GM18511 (cell line): ENCODE results near the gene MYRIP.
"Not testable (repeated sequence)": the region's sequence is repeated elsewhere in the genome, so short reads cannot be mapped to it uniquely, and the experiment has no call there.

Experiments used
- ATAC-seq: cut with Tn5 transposase; IDR thresholded peaks from one replicate; pipeline ENCODE4 v1.9.1; 2021; ENCODE audit warnings: mild to moderate bottlenecking, moderate library complexity; ENCODE audit not compliant: unreplicated experiment

Gene MYRIP

DNA sequence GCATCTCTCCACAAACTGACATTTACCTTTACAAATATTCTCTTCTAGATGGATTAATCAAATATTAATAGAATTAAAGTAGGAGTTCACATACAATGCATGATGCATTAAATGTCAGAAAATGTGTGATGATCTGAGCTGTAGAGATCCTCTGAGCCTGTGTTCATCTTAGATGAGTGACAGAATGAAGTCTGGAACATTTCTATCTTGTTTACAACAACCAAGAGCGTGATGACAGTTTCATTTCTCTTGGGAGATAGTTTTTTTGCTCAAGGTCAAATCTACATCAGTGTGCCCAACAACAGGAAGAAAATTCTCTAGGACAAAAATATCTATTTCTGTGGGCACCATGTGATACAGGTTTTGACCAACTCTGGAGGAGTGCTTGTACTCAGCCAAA is 211.9 kb downstream of the MYRIP start:
- ATAC-seq, result no peak

DNA sequence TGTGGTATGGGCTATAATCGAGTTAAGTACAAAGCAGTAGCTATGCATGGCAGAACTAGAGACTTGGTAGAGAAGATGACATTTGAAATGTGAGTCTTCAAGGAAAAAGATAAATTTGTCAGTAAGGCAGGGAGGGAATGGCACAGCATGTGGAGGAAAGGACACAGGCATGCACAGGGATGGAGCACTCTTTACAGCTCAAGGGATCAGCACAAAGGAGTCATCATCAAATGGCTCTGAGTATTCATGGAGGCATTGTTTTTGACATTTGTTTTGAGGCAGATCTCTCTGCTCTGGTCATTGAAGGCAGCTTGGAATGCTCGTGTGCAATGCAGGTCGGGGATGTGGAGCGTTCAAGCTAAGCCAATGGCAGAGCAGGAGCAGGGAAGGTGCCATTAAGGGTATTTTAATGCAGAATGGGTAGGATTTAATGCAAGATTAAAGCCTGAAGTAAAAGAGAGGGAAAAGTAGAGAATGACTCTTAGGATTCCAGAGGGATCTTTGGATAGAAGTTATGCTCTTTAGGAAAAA is 213.0 kb downstream of the MYRIP start:
- ATAC-seq, result no peak

DNA sequence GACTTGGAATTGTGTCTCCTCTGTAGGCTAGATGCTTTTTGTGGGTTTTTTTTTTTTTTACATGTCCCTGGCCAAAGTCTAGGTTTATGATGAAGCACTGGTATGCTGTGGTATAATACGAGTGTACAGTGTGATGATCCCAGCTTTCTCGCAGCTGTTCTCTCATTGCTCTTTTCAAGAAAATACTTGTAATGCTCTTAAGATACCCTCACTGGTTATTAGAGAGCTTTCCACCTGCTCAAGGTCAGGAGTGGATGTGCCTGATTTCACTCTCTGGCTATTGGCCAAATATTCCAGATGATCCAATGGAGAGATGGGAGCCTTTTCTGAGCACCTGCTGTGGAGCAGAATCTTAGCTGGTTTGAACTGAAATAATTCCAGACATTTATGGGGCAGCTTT is 215.1 kb downstream of the MYRIP start:
- ATAC-seq, result no peak

- not testable (repeated sequence) for ATAC-seq
These were observed 216.5 kb downstream of the MYRIP start for GRCh38 chr3:40025892-40026291.

DNA sequence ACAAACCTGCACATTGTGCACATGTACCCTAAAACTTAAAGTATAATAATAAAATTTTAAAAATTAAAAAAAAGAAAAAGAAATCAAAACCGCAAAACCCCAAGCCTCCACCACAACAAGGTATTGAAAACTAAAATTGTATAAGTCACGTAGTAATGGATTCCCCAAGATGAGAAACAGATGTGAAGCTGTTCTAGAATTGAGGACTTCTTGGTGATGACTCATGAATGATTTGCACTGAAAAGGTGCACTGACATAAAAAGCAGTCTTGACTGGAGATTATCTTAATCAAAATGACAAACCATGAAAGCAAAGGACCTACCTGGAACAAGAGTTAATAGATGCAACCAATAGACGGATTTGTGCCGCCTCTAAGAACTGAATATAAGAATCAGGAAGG is 225.8 kb downstream of the MYRIP start:
- no peak for ATAC-seq

GRCh38 chr3:40037582-40037981 is 228.2 kb downstream of the MYRIP start:
- ATAC-seq, result no peak

GRCh38 chr3:40042752-40043443 is 233.5 kb downstream of the MYRIP start:
- ATAC-seq, result no peak

- no peak for ATAC-seq
These were observed 234.0 kb downstream of the MYRIP start for GRCh38 chr3:40043444-40043755.

DNA sequence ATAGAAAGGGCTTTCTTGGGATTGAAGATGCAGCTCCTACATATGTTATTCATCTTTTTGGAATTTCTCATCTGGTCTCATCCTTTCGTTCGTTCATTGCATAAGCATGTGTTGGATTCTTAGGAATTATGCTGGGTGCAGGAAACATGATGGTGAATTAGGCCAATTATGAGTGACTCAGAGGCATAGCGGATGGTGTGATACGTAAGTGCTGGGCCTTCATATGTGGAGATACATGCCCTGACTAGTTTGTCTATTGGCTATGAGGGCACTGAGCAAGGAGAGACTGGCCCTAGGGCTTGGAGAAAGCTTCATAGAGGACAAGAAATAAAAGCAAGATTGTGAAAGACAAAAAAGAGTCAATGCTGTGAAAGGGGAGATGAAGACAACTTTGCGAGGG is 235.1 kb downstream of the MYRIP start:
- ATAC-seq, result no peak

GRCh38 chr3:40045051-40045450 is 235.6 kb downstream of the MYRIP start:
- ATAC-seq, result no peak

- ATAC-seq, result no peak
These were observed 236.7 kb downstream of the MYRIP start for GRCh38 chr3:40046149-40046548.

DNA sequence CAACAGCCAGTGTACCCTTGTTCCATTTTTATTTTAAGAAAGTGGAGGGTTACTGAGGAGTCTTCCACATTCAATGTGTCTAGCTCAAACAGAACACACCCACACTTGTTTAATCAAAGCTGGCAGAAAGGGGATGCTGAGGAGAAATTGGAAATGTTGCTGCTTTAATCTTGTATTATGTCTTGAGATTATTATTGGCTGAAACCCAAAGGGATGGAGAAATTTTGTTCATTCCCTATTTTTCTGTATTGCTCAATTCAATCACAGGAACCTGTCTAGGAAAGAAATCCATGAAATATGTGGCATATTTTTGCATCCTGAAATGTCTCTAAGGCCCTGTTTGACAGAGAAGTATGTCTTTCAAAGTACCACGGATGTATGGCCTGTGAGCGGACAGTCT is 238.0 kb downstream of the MYRIP start:
- no peak for ATAC-seq

DNA sequence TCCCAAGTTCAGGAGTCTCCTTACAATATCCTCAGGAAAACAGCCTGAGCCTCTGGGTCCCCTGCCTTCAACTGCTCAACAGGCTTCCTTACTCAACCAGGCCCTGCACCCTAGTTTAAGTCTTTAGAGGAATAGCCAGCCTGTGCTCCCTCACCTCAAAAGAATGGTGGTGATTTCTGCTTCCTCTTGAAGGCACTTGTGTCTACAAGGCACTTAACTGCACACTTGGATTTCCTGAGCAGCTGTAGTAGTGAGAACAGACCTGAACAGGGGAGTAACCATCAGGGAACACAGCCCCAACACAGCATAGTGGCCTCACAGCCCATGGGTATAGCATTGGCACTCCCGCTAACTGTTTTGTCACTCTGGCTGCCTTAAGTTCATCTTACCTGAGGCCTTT is 244.3 kb downstream of the MYRIP start:
- no peak for ATAC-seq

GRCh38 chr3:40054568-40055222 is 245.3 kb downstream of the MYRIP start:
- ATAC-seq, result no peak

GRCh38 chr3:40055361-40055760 is 246.0 kb downstream of the MYRIP start:
- ATAC-seq, result no peak

DNA sequence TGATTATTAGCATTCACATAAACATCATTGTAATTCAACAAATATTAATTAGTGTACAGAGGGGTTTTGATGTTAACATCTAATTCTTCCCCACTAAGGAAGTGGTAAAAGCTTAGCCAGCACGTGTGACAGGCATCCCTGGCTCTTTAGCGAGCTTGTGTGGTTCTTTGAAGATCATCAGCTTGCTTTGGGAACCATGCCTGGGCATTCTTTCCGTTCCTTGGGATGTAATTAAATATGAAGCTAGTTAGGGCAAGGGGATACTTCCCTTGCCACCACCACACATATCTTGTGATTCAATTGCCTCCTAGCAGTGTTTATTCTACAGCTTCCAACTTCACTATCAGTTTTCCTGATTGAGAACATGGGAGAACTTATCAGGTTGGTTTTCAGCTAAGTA is 246.5 kb downstream of the MYRIP start:
- no peak for ATAC-seq

- ATAC-seq, result no peak
These were observed 247.7 kb downstream of the MYRIP start for GRCh38 chr3:40057077-40057476.

DNA sequence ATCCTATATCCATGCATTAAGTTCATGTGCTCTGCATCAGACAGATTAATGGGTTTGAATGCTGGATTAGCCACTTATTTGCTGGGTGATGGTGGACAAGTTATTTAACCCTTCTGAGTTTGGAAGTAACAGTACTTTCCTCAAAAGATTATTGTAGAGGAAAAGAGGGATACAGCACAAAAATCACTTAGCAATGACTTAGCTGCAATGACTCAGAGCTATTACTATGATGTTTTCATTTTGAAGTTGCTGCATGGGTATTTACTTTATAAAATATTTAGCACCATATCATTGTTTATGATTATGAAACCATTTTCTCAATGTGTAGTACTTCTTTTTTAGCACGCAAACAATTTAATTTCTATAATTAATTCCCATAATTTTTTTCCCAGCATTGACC is 248.4 kb downstream of the MYRIP start:
- no peak for ATAC-seq

DNA sequence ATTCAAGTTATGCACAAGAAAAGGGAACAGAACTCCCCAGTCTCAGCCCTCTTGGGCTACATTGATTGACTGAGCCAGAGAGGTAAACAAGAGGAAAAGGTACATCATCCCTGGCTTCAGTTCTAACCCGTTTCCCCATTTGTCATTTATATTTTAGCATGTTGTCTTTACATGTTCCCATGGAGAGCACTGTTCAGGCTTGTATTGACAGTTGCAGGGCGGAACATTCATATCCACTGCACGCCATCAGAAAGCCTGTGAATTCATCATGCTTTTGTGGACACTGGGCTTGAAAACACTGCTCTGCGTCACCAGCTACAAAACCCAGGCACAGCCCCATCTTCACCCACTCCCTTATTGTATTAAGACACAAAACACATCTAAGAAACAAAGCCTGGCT is 259.2 kb downstream of the MYRIP start:
- no peak for ATAC-seq

GRCh38 chr3:40070816-40071215 is 261.4 kb downstream of the MYRIP start:
- no peak for ATAC-seq

GRCh38 chr3:40071683-40072238 is 262.4 kb downstream of the MYRIP start:
- ATAC-seq, result no peak

- ATAC-seq, result no peak
These were observed 264.1 kb downstream of the MYRIP start for GRCh38 chr3:40073310-40074007.
